ENCODE results near the gene SAFB2. TPM values are rescaled to one million over a fixed set of nuclear protein-coding genes. Genes with fewer than 3 reads are reported as not detected.

SAFB2 gene
- 10 to 100 TPM; 63.5 to 76.4 TPM for total RNA-seq

DNA sequence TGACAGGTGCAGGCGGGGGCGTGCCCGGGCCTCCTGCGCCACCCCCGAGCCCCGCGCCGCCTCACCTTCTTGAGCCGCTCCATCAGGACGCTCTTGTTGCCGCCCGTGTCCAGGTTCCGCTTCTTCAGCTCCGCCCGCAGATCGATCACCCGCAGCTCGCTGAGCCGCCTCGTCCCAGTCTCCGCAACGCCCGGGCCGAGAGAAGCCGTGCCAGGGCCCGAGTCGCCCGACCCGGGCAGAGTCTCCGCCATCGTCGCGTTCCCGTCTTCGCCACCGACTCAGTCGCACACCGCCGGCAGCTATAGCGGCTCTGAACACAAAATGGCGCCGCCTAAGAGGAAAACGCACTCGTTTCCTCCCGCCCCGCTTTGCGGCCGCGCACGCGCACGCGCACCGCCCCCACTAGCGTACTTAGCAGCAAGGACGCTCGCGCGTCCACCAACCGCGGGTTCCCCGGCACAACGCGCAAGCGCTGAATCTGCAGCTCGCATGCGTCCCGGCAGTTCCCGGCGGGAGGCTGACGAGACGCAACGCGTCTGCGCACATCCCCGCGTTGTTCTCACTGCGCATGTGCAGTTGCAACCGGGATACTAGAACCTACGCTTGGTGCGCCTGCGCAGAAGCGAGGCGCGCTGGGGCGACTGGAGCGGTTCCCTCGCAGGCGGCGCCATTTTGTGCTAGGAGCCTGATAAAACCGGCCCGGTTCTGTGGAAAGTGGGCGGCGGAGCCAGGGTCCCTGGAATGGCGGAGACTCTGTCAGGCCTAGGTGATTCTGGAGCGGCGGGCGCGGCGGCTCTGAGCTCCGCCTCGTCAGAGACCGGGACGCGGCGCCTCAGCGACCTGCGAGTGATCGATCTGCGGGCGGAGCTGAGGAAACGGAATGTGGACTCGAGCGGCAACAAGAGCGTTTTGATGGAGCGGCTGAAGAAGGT is at the start of gene SAFB2, which contains the start of gene SAFB:
TSS of gene SAFB2 (minus strand) at position 312 of the 932 bp plus-strand sequence. CDS start at position 251, 61 bp downstream.
TSS of gene SAFB (plus strand) at position 619 of the 932 bp plus-strand sequence. CDS start at position 742, 123 bp downstream.
- ChIA-PET CTCF (interaction anchor here (0.6 to 2.5 kb wide), 8 partner anchors 11 to 268 kb away, joined by 3 to 11 read pairs (median 4); partner anchors contain the start of genes CATSPERD, LONP1, NRTN and RPL36), POLR2A (interaction anchor here (0.5 to 3.0 kb wide), 12 partner anchors 12 to 707 kb away, joined by 3 to 24 read pairs (median 4); partner anchors contain the start of genes CATSPERD, LONP1, NDUFA11 and RPL36)
- peaks cover 67% of the 10 kb centered on the region for H3K4me1 Mint-ChIP-seq (ENCODE audit: low read depth)
- H3K4me3 Mint-ChIP-seq = peak within 1 kb of the TSS; percentile 100
- peak within 1 kb of the TSS; percentile 100 for H3K27ac Mint-ChIP-seq
- intact Hi-C loops (cut with micrococcal nuclease) = loop anchor here (1.0 to 2.0 kb wide), 4 partner anchors 58 to 282 kb away; partner anchors contain the start of genes CATSPERD, DUS3L, LONP1 and MICOS13
- peaks cover 66% of the 10 kb centered on the region for H3K36me3 Mint-ChIP-seq
- DNase-seq = peak; percentile 100
- H3K27me3 Mint-ChIP-seq = peaks cover 3% of the 10 kb centered on the region
- H3K9me3 Mint-ChIP-seq = no peaks in the 10 kb centered on the region

DNA sequence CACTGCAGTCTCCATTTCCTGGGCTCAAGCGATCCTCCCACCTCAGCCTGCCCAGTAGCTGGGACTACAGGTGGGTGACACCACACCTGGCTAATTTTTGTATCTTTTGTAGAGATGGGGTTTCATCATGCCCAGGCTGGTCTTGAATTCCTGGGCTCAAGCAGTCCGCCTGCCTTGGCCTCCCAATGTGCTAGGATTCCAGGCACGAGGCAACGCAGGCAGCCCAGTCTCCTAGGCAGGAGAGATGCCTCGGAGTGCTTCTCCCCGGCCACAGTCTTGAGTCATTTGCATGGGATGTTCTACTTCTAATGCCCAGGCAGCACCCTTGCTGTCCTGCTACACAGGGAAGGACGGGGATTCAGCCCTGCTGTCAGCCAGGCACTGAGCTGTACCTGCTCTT is 49.0 kb upstream of the SAFB2 start:
- H3K4me3 Mint-ChIP-seq = no peak overlapping the region
- intact Hi-C loops (cut with micrococcal nuclease) = no loop called here
- H3K36me3 Mint-ChIP-seq = peaks cover 21% of the 10 kb centered on the region
- H3K9me3 Mint-ChIP-seq = no peaks in the 10 kb centered on the region
- ChIA-PET CTCF (no interaction called here), POLR2A (interaction anchor here (1.0 kb wide), 1 partner anchor 8 kb away, joined by 3 read pairs; the partner anchor contains the start of gene MICOS13)
- no peaks in the 10 kb centered on the region for H3K4me1 Mint-ChIP-seq (ENCODE audit: low read depth)
- DNase-seq = no peak
- no peak overlapping the region for H3K27ac Mint-ChIP-seq
- H3K27me3 Mint-ChIP-seq = no peaks in the 10 kb centered on the region

DNA sequence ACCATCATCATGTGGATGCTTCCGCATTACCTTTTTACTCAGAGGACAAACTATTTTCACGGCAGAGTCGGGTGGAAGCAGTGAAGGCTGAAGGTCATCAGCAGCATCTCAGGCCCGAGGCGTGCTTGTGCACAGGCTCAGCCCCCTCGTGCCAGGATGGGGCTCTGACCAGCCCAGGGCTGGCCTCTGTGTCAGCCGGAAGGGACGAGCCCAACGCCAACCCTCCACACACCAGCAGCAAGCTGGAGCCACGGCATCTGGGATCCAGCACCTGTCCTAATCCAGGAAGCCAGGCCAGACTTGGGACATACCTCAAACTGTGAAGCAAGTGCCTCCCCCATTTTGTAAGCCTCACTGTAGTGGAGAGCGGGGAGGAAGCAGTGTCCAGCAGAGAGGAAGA is 46.6 kb upstream of the SAFB2 start:
- CTCF ChIA-PET = no interaction called here
- H3K4me1 Mint-ChIP-seq (ENCODE audit: low read depth) = peaks cover 6% of the 10 kb centered on the region
- intact Hi-C loops (cut with micrococcal nuclease) = no loop called here
- H3K9me3 Mint-ChIP-seq = no peaks in the 10 kb centered on the region
- H3K27me3 Mint-ChIP-seq = no peaks in the 10 kb centered on the region
- H3K4me3 Mint-ChIP-seq = no peak overlapping the region
- POLR2A ChIA-PET = interaction anchor here (1.1 kb wide), 1 partner anchor 10 kb away, joined by 3 read pairs; no protein-coding TSS in a partner anchor
- peaks cover 37% of the 10 kb centered on the region for H3K36me3 Mint-ChIP-seq
- peak overlapping the region; percentile 8 for H3K27ac Mint-ChIP-seq
- no peak for DNase-seq

DNA sequence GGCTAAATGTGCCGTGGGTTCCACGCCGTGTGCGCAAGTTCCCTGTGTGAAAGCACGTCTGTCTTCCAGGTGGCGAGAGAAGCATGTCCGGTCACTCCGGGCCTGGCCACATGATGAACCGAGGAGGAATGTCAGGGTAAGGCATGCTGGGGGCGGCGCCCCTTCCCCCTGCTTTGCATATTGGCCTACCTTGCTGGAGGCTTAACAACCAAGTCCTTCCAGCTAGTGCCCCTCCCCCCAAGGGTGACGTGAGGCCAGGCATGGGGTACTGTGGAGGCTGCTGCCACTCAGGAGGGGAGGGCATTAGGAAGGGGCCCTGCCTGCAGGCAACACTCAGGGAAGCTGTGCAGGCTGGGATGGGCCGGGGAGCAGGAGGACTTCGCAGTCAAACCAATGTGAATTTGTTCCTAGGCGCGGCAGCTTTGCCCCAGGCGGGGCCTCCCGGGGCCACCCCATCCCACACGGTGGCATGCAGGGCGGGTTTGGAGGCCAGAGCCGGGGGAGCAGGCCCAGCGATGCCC is 45.2 kb upstream of the SAFB2 start:
- POLR2A ChIA-PET = no interaction called here
- peaks cover 38% of the 10 kb centered on the region for H3K36me3 Mint-ChIP-seq

DNA sequence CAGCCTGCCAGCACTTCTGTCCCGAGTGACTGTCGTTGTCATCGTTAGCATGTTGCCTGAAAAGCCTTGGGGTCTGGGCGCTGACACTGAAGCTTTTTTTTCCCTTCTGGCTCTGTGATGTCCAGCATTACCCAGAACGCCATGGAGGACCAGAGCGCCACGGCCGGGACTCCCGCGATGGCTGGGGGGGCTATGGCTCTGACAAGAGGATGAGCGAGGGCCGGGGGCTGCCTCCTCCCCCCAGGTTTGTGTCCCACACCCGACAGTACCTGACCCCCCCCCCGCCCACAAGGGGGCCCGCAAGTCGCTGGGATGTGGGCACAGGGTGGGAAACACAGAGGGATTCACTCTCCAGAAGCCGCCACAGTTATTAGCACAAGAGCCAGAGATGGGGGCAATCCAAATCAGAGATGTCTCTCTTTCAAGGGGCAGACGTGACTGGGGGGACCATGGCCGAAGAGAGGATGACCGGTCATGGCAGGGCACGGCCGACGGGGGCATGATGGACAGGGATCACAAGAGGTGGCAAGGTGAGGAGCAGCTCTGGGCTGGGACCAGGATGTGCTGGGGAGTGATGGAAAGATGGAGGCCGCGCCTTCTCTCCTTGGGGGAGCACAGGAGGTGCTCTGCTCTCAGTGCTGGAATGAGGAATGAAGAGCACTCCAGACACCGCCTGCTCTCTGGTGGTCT is 44.5 kb upstream of the SAFB2 start:
- H3K4me3 Mint-ChIP-seq = no peak overlapping the region
- CTCF ChIA-PET = interaction anchor here (0.6 kb wide), 1 partner anchor 23 kb away, joined by 3 read pairs; no protein-coding TSS in a partner anchor
- H3K27me3 Mint-ChIP-seq = no peaks in the 10 kb centered on the region
- POLR2A ChIA-PET = no interaction called here
- peaks cover 6% of the 10 kb centered on the region for H3K4me1 Mint-ChIP-seq (ENCODE audit: low read depth)
- no peaks in the 10 kb centered on the region for H3K9me3 Mint-ChIP-seq
- peaks cover 40% of the 10 kb centered on the region for H3K36me3 Mint-ChIP-seq
- no peak overlapping the region for H3K27ac Mint-ChIP-seq
- intact Hi-C loops (cut with micrococcal nuclease) = no loop called here
- no peak for DNase-seq

More for the DNA sequence above, 45.2 kb upstream of the SAFB2 start:
- Mint-ChIP-seq H3K27me3 (no peaks in the 10 kb centered on the region), H3K9me3 (no peaks in the 10 kb centered on the region), H3K4me1 (ENCODE audit: low read depth) (peaks cover 6% of the 10 kb centered on the region), H3K4me3 (no peak overlapping the region), H3K27ac (no peak overlapping the region)
- CTCF ChIA-PET = no interaction called here
- no peak for DNase-seq
- intact Hi-C loops (cut with micrococcal nuclease) = no loop called here

DNA sequence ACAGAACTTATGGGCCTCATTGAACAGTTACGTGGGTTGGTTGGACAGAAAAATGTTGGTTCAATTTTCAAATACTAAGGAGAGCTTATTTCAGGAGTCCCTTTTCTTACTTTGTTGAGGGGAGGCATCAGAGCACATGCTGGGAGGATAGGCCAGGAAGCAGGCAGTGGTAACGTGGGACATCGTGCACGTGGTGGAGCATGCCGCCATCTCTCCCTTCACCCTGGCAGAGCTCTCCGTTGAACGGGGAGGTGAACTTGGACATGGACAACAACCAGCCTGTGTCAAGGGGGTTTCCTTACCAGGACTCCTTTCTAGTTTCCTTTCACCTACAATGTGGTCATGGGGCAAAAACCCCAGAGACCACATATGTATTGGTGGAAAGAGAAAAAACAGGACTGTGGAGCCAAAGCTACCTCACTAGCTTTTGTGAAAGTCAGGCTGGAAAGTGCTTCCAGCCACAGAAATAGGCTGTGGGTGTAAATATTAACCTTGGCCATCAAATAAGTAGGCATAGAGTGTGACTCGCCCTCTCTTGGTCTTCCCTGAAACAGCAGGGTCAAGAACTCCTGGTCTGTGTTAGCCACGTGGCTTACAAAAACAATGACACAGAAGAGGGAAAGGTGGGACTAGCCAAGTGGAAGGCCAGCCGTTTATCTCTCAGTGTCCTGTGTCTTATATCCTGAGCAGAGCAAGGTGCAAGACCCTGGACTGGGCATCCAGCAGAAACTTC is 43.4 kb upstream of the SAFB2 start:
- POLR2A ChIA-PET = no interaction called here
- H3K27me3 Mint-ChIP-seq = no peaks in the 10 kb centered on the region

DNA sequence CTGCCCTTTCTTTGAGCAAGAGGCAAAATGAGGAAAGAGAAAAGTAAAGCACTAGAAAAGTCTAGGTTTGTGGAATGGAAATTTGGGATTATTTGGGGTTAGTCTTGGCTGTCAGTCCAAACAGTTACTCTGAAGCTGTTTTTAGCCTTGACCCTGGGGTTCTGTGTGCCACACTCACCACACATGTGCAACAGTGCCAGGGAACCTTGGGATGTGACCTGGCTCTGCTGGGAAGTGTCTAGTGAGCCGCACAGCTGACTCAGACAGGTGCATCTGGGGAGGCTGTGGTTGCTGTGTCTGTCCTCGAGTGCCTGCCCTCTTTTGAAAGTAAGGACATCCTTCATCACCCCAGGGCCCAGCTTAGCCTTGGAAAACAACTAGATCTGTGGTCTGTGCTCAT is 41.9 kb upstream of the SAFB2 start:
- POLR2A ChIA-PET = interaction anchor here (1.2 kb wide), 1 partner anchor 10 kb away, joined by 5 read pairs; no protein-coding TSS in a partner anchor
- H3K9me3 Mint-ChIP-seq = no peaks in the 10 kb centered on the region
- H3K4me1 Mint-ChIP-seq (ENCODE audit: low read depth) = peaks cover 6% of the 10 kb centered on the region
- no peaks in the 10 kb centered on the region for H3K27me3 Mint-ChIP-seq
- no peak for DNase-seq
- H3K4me3 Mint-ChIP-seq = no peak overlapping the region
- H3K36me3 Mint-ChIP-seq = peaks cover 54% of the 10 kb centered on the region
- intact Hi-C loops (cut with micrococcal nuclease) = no loop called here
- CTCF ChIA-PET = interaction anchor here (1.0 kb wide), 1 partner anchor 25 kb away, joined by 4 read pairs; no protein-coding TSS in a partner anchor
- H3K27ac Mint-ChIP-seq = peak overlapping the region; percentile 51

More for the DNA sequence above, 43.4 kb upstream of the SAFB2 start:
- peaks cover 6% of the 10 kb centered on the region for H3K4me1 Mint-ChIP-seq (ENCODE audit: low read depth)
- CTCF ChIA-PET = interaction anchor here (0.9 to 1.0 kb wide), 2 partner anchors 21 to 24 kb away, joined by 4 to 5 read pairs; no protein-coding TSS in a partner anchor
- H3K9me3 Mint-ChIP-seq = no peaks in the 10 kb centered on the region
- H3K27ac Mint-ChIP-seq = peak overlapping the region; percentile 75
- DNase-seq = no peak
- intact Hi-C loops (cut with micrococcal nuclease) = no loop called here
- H3K36me3 Mint-ChIP-seq = peaks cover 49% of the 10 kb centered on the region
- H3K4me3 Mint-ChIP-seq = no peak overlapping the region

DNA sequence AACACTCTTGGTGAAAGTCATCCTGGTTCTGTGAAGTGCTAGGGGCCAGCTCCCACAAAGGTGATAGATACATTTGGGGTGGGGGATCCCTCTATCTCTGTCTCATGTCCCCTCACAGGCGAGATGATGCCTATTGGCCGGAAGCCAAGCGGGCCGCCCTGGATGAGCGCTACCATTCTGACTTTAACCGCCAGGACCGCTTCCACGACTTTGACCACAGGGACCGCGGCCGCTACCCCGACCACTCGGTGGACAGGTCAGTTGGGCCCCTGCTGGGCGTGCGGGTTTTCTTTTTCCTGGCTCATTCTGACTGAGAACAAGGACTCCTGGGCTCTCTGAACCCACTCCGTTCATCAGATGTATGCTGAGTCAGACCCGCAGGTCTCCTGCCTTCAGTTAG is 41.3 kb upstream of the SAFB2 start:
- H3K36me3 Mint-ChIP-seq = peaks cover 50% of the 10 kb centered on the region
- no peaks in the 10 kb centered on the region for H3K27me3 Mint-ChIP-seq
- peaks cover 6% of the 10 kb centered on the region for H3K4me1 Mint-ChIP-seq (ENCODE audit: low read depth)
- no peak overlapping the region for H3K4me3 Mint-ChIP-seq
- no peak overlapping the region for H3K27ac Mint-ChIP-seq
- ChIA-PET CTCF (no interaction called here), POLR2A (interaction anchor here (1.2 kb wide), 1 partner anchor 9 kb away, joined by 5 read pairs; no protein-coding TSS in a partner anchor)
- no peaks in the 10 kb centered on the region for H3K9me3 Mint-ChIP-seq
- intact Hi-C loops (cut with micrococcal nuclease) = no loop called here
- no peak for DNase-seq

DNA sequence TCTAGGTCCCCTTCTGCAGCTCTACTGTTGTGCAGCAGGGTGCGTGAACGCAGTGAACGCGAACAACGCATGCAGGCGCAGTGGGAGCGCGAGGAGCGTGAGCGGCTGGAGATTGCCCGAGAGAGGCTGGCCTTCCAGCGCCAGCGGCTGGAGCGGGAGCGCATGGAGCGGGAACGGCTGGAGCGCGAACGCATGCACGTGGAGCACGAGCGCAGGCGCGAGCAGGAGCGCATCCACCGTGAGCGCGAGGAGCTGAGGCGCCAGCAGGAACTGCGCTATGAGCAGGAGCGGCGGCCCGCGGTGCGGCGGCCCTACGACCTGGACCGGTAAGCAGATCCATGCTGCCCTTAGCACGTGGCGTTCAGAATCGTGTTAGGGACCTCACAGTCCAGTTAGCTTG is 38.9 kb upstream of the SAFB2 start:
- H3K27me3 Mint-ChIP-seq = no peaks in the 10 kb centered on the region
- intact Hi-C loops (cut with micrococcal nuclease) = no loop called here
- ChIA-PET CTCF (no interaction called here), POLR2A (no interaction called here)
- H3K27ac Mint-ChIP-seq = no peak overlapping the region
- no peaks in the 10 kb centered on the region for H3K9me3 Mint-ChIP-seq
- no peak for DNase-seq
- H3K36me3 Mint-ChIP-seq = peaks cover 51% of the 10 kb centered on the region
- no peak overlapping the region for H3K4me3 Mint-ChIP-seq
- peaks cover 6% of the 10 kb centered on the region for H3K4me1 Mint-ChIP-seq (ENCODE audit: low read depth)

DNA sequence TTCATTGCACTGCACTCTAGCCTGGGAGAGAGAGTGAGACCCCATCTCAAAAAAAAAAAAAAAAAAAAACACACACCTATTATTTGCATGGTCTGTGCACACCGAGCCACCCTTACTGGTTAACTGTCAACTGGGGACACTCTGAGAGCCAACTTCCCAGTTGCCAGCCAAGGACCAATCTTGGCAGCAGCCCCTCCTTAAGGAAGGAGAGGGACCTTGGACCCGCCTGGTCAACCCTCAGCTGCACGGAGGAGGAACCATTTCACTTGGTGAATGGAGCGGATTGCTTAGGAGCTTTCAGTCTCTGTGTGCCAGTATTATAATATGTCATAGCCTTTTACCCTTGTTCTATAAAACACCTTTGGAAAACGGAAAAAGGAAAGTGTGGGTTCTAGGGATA is 32.8 kb upstream of the SAFB2 start:
- Mint-ChIP-seq H3K36me3 (peaks cover 58% of the 10 kb centered on the region), H3K9me3 (no peaks in the 10 kb centered on the region), H3K27me3 (no peaks in the 10 kb centered on the region), H3K27ac (no peak overlapping the region), H3K4me3 (no peak overlapping the region), H3K4me1 (ENCODE audit: low read depth) (no peaks in the 10 kb centered on the region)
- ChIA-PET CTCF (no interaction called here), POLR2A (interaction anchor here (0.6 kb wide), 1 partner anchor 173 kb away, joined by 3 read pairs; no protein-coding TSS in a partner anchor)
- no peak for DNase-seq
- intact Hi-C loops (cut with micrococcal nuclease) = no loop called here

DNA sequence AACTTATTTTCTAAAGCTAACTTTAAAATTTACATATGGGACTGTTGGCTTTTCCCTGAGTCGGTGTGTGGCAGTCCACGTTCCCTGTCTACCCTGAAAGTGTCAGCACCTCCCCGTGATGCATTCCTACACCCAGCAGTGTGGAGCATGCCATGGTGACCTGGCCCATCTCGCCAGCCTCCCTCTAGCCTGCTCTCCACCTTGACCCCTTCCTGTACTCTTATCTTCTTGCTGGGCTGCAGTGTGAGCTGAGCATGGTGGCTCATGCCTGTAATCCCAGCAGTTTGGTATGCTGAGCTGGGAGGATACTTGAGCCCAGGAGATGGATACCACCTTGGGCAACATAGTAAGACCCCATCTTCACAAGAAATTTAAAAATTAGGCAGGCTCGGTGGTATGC is 32.4 kb upstream of the SAFB2 start:
- intact Hi-C loops (cut with micrococcal nuclease) = no loop called here
- no peak overlapping the region for H3K27ac Mint-ChIP-seq

More for the DNA sequence above, 32.4 kb upstream of the SAFB2 start:
- DNase-seq = no peak
- Mint-ChIP-seq H3K4me3 (no peak overlapping the region), H3K9me3 (no peaks in the 10 kb centered on the region), H3K4me1 (ENCODE audit: low read depth) (no peaks in the 10 kb centered on the region), H3K27me3 (no peaks in the 10 kb centered on the region), H3K36me3 (peaks cover 61% of the 10 kb centered on the region)
- CTCF ChIA-PET = interaction anchor here (0.6 kb wide), 1 partner anchor 38 kb away, joined by 3 read pairs; no protein-coding TSS in a partner anchor
- POLR2A ChIA-PET = interaction anchor here (0.6 to 0.7 kb wide), 2 partner anchors 10 to 173 kb away, joined by 3 to 5 read pairs; no protein-coding TSS in a partner anchor

Data from activated CD4-positive, alpha-beta memory T cell treated with anti-CD3 and anti-CD28 coated beads for 36 hours (primary cell).